ENCODE measurements around the gene IGF1R. TPM values are rescaled to one million over a fixed set of nuclear protein-coding genes. Genes with fewer than 3 reads are reported as not detected.

Gene IGF1R
- total RNA-seq, 1 donor from 2014 or later, result 97.7 TPM

- Histone ChIP-seq H3K36me3 (no peaks in the 10 kb centered on the region), H3K27me3 (no peaks in the 10 kb centered on the region), H3K9me3 (no peaks in the 10 kb centered on the region), H3K4me3 (no peak overlapping the region), H3K4me1 (peaks cover 86% of the 10 kb centered on the region), H3K27ac (peak overlapping the region; percentile 34)
- no peak for DNase-seq (ENCODE audit: extremely low spot score in 2 of 2)
- intact Hi-C loops (cut with DNase I), result no loop called here
- TF ChIP-seq POLR2AphosphoS5 (IDR thresholded peaks at IDR 0.05; ENCODE audit: insufficient read depth in 1 of 2, low read depth in 1 of 2) (no peak), POLR2A (IDR thresholded peaks at IDR 0.05) (no peak), CTCF (IDR thresholded peaks at IDR 0.05) (no peak)
Measured at GRCh38 chr15:98860281-98861041, 212.1 kb downstream of the IGF1R start.

- Histone ChIP-seq H3K9me3 (no peaks in the 10 kb centered on the region), H3K27me3 (no peaks in the 10 kb centered on the region), H3K4me3 (no peak overlapping the region), H3K4me1 (peaks cover 79% of the 10 kb centered on the region), H3K36me3 (no peaks in the 10 kb centered on the region), H3K27ac (peak overlapping the region; percentile 34)
- intact Hi-C loops (cut with DNase I), result no loop called here
- no peak for TF ChIP-seq POLR2AphosphoS5 (IDR thresholded peaks at IDR 0.05; ENCODE audit: insufficient read depth in 1 of 2, low read depth in 1 of 2)
- no peak for DNase-seq (ENCODE audit: extremely low spot score in 2 of 2)
Measured at GRCh38 chr15:98861188-98861587, 212.8 kb downstream of the IGF1R start.

GRCh38 chr15:98863983-98864382, 215.6 kb downstream of the IGF1R start:
- intact Hi-C loops (cut with DNase I), result no loop called here
- no peak overlapping the region for H3K4me3 ChIP-seq
- H3K9me3 ChIP-seq, result no peaks in the 10 kb centered on the region
- H3K27me3 ChIP-seq, result no peaks in the 10 kb centered on the region
- no peak for DNase-seq (ENCODE audit: extremely low spot score in 2 of 2)
- H3K36me3 ChIP-seq, result no peaks in the 10 kb centered on the region
- no peak for TF ChIP-seq POLR2AphosphoS5 (IDR thresholded peaks at IDR 0.05; ENCODE audit: insufficient read depth in 1 of 2, low read depth in 1 of 2)
- TF ChIP-seq POLR2A (IDR thresholded peaks at IDR 0.05), result no peak
- no peak for TF ChIP-seq CTCF (IDR thresholded peaks at IDR 0.05)
- H3K4me1 ChIP-seq, result peaks cover 72% of the 10 kb centered on the region
- H3K27ac ChIP-seq, result no peak overlapping the region

- H3K4me1 ChIP-seq, result peaks cover 56% of the 10 kb centered on the region
- no peak for DNase-seq (ENCODE audit: extremely low spot score in 2 of 2)
- TF ChIP-seq POLR2AphosphoS5 (IDR thresholded peaks at IDR 0.05; ENCODE audit: insufficient read depth in 1 of 2, low read depth in 1 of 2) (peak in 1 of 2 donors; percentile 39), CTCF (IDR thresholded peaks at IDR 0.05) (no peak), POLR2A (IDR thresholded peaks at IDR 0.05) (no peak)
- H3K9me3 ChIP-seq, result no peaks in the 10 kb centered on the region
- intact Hi-C loops (cut with DNase I), result no loop called here
- no peaks in the 10 kb centered on the region for H3K36me3 ChIP-seq
- H3K27ac ChIP-seq, result peak overlapping the region; percentile 62
- no peaks in the 10 kb centered on the region for H3K27me3 ChIP-seq
- peak overlapping the region; percentile 35 to 47 for H3K4me3 ChIP-seq
Measured at GRCh38 chr15:98865397-98866339, 217.3 kb downstream of the IGF1R start.

GRCh38 chr15:98866511-98866910, 218.2 kb downstream of the IGF1R start:
- H3K4me1 ChIP-seq, result peaks cover 48% of the 10 kb centered on the region
- no peaks in the 10 kb centered on the region for H3K9me3 ChIP-seq
- TF ChIP-seq POLR2AphosphoS5 (IDR thresholded peaks at IDR 0.05; ENCODE audit: insufficient read depth in 1 of 2, low read depth in 1 of 2), result peak in 1 of 2 donors; percentile 22
- no peak for TF ChIP-seq CTCF (IDR thresholded peaks at IDR 0.05)
- TF ChIP-seq POLR2A (IDR thresholded peaks at IDR 0.05), result no peak
- H3K36me3 ChIP-seq, result no peaks in the 10 kb centered on the region
- H3K27ac ChIP-seq, result peak overlapping the region; percentile 62
- intact Hi-C loops (cut with DNase I), result no loop called here
- H3K27me3 ChIP-seq, result no peaks in the 10 kb centered on the region
- peak overlapping the region; percentile 35 to 47 for H3K4me3 ChIP-seq
- DNase-seq (ENCODE audit: extremely low spot score in 2 of 2), result no peak
